Gastroesophageal sphincter (tissue), 3 donors: Measurements from ENCODE around the gene OTOS.

Source experiments
- CTCF ChIP-seq, 4 experiments: fragments of 200-600 bp in 2 of 4; fragments of 450-650 bp in 2 of 4; sonication (generic) in 1 of 4; IDR thresholded peaks; one replicate each; pipeline ENCODE4 v1.5.1; 2017 to 2019; ENCODE audit warnings: antibody characterized with exemption in 4 of 4, mild to moderate bottlenecking in 2 of 4, moderate library complexity in 2 of 4
- EP300 ChIP-seq: sonication (generic); formaldehyde crosslinking; IDR thresholded peaks from one replicate; pipeline ENCODE4 v1.6.1; 2017; ENCODE audit warnings: antibody characterized with exemption, mild to moderate bottlenecking
- POLR2AphosphoS5 ChIP-seq: sonication (generic); formaldehyde crosslinking; IDR thresholded peaks from one replicate; pipeline ENCODE4 v1.6.1; 2017; ENCODE audit warnings: antibody characterized with exemption

GRCh38 chr2:240183006-240183874 is 42.8 kb upstream of the OTOS start:
- TF ChIP-seq EP300: no peak
- no peak for TF ChIP-seq POLR2AphosphoS5
- TF ChIP-seq CTCF (IDR thresholded peaks at IDR 0.05): no peak
